Measurements from ENCODE around the gene NPR1. TPM values are rescaled to one million over a fixed set of nuclear protein-coding genes. Genes with fewer than 3 reads are reported as not detected.

NPR1 gene
- total and polyA plus RNA-seq, 2 of the 4 experiments (the other 2 are of a cell fraction) = 0.02 TPM; not detected in 1

DNA sequence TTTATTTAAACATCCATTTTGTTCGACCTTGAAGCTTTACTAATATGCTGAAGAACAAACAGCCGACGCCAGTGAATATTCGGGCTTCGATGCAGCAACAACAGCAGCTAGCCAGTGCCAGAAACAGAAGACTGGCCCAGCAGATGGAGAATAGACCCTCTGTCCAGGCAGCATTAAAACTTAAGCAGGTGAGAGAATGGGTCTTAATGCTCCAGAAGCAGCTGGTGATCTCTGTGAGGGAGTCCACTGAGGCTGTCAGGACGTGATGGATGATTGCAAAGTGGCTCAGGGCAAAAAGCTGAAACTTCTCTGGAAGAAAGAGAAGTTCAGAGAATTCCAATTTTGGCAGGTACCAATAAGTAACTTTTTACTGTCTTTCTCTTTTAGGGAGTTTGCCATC lies 40.2 kb upstream of the NPR1 start:
- peaks cover under 1% of the 10 kb centered on the region for H3K4me1 ChIP-seq (ENCODE audit: control insufficient read depth, insufficient read depth, low read length)
- TF ChIP-seq SMC3 (IDR thresholded peaks at IDR 0.05; ENCODE audit: low read depth, low read length) (no peak), MAFK (IDR thresholded peaks at IDR 0.05; ENCODE audit: low read depth, low read length) (no peak)
- no peak overlapping the region for H3K4me3 ChIP-seq (ENCODE audit: insufficient read depth, low read depth, low read length)
- CTCF ChIA-PET = no interaction called here
- no peak overlapping the region for H2AK5ac ChIP-seq (ENCODE audit: low read depth, low read length)
- no peak overlapping the region for H3K14ac ChIP-seq (replicated peaks; ENCODE audit: low read depth, low read length)
- H3K27ac ChIP-seq (ENCODE audit: insufficient read depth, low read length) = no peak overlapping the region
- no peak overlapping the region for H3K18ac ChIP-seq (ENCODE audit: low read depth, low read length)
- no peaks in the 10 kb centered on the region for H3K27me3 ChIP-seq (ENCODE audit: control insufficient read depth, insufficient read depth, low read length)
- H4K5ac ChIP-seq (ENCODE audit: low read depth, low read length) = no peak overlapping the region
- H2BK20ac ChIP-seq (ENCODE audit: low read depth, low read length) = no peak overlapping the region
- in situ Hi-C loops (cut with MboI; ENCODE audit: low sequenced_read_pairs) = no loop called here
- no peak for DNase-seq
- peaks cover 53% of the 10 kb centered on the region for H3K36me3 ChIP-seq (ENCODE audit: control insufficient read depth, insufficient read depth, low read length)
- H2AFZ ChIP-seq (replicated peaks; ENCODE audit: low read length, poor library complexity) = no peak overlapping the region
- dilution Hi-C loops (cut with HindIII; ENCODE audit: low sequenced_read_pairs, unreplicated experiment) = no loop called here
- no peak overlapping the region for H2BK15ac ChIP-seq (ENCODE audit: low read depth, low read length)
- H3K56ac ChIP-seq (ENCODE audit: extremely low read depth, insufficient read depth, low read length) = no peak overlapping the region
- H3K4ac ChIP-seq (ENCODE audit: low read depth, low read length) = no peak overlapping the region
- 0 out of 2 replicates have a peak, but pooled peaks cover 5% of the 10 kb centered on the region for H3K9me1 ChIP-seq (ENCODE audit: insufficient read depth, low read length)
- no TSS peak for BruUV-seq (replicated peaks)
- H3K9ac ChIP-seq (ENCODE audit: low read depth, low read length) = no peak overlapping the region
- 92% methylated on average over 6 of the region's 6 CpGs; no CpG with 5 or more reads in 1 of the 2 experiments for WGBS, 2 experiments (ENCODE audit: extremely low coverage in 2 of 2, insufficient read length in 1 of 2)
- peaks cover 35% of the 10 kb centered on the region for H4K20me1 ChIP-seq (ENCODE audit: insufficient read depth, low read length)
- no peak overlapping the region for H4K91ac ChIP-seq (ENCODE audit: insufficient read depth, low read depth, low read length)
- POLR2A ChIA-PET (ENCODE audit: unreplicated experiment) = interaction anchor here (0.9 kb wide), 1 partner anchor 11 kb away, joined by 3 read pairs; the partner anchor contains the start of gene S100A13
- H3K4me2 ChIP-seq (ENCODE audit: low read depth, low read length) = no peak overlapping the region
- no peak overlapping the region for H2AK9ac ChIP-seq (replicated peaks; ENCODE audit: low read depth, low read length, poor library complexity)
- no peaks in the 10 kb centered on the region for H3K9me3 ChIP-seq (ENCODE audit: control insufficient read depth, insufficient read depth, low read length)
- no peak for ATAC-seq (ENCODE audit: low read depth)
- intact Hi-C loops (cut with micrococcal nuclease) = no loop called here
- H3K23ac ChIP-seq (ENCODE audit: low read depth, low read length) = no peak overlapping the region
- peaks cover 47 to 72% of the 10 kb centered on the region in 2 experiments for H3K79me1 ChIP-seq (ENCODE audit: low read depth in 1 of 2, low read length in 2 of 2)
- no peak overlapping the region for H2BK5ac ChIP-seq (ENCODE audit: low read depth, low read length, poor library complexity, severe bottlenecking)
- no peak overlapping the region for H4K8ac ChIP-seq (ENCODE audit: low read depth in 2 of 2, low read length in 2 of 2)
- H2BK120ac ChIP-seq (ENCODE audit: low read depth, low read length) = no peak overlapping the region
